Suprapubic skin (tissue), 4 donors: Measurements from ENCODE around the gene RBM33.

Experiments
- CTCF ChIP-seq, 2 donors: fragments of 200-600 bp in 1 of 2; fragments of 450-650 bp in 1 of 2; sonication (generic) in 1 of 2; IDR thresholded peaks; one replicate each; pipeline ENCODE4 v1.5.1; 2016 to 2019; ENCODE audit warnings: antibody characterized with exemption in 2 of 2, mild to moderate bottlenecking in 1 of 2, moderate library complexity in 1 of 2
- EP300 ChIP-seq: sonication (generic); formaldehyde crosslinking; IDR thresholded peaks from one replicate; pipeline ENCODE4 v1.6.1; 2017; ENCODE audit warnings: antibody characterized with exemption
- POLR2A ChIP-seq, 2 donors: fragments of 450-650 bp; IDR thresholded peaks; one replicate each; pipeline ENCODE4 v1.6.1; 2017; ENCODE audit warnings: antibody characterized with exemption in 2 of 2, mild to moderate bottlenecking in 2 of 2, moderate library complexity in 2 of 2
- POLR2AphosphoS5 ChIP-seq, 3 donors: sonication (generic); formaldehyde crosslinking; IDR thresholded peaks; one replicate each; pipeline ENCODE4 v1.6.1; 2017; ENCODE audit warnings: antibody characterized with exemption in 3 of 3

- TF ChIP-seq CTCF (IDR thresholded peaks at IDR 0.05), result no peak
- no peak for TF ChIP-seq EP300
- TF ChIP-seq POLR2AphosphoS5 (IDR thresholded peaks at IDR 0.05), result no peak
- TF ChIP-seq POLR2A (IDR thresholded peaks at IDR 0.05), result no peak
These were observed 78.5 kb downstream of the RBM33 start for GRCh38 chr7:155722936-155723335.
